MV-4-11 (cell line): Measurements from ENCODE around the gene FBXO4.

ENCODE experiments used
- DNase-seq: peaks from one replicate; lab custom pipeline; 2025; lab: John Stamatoyannopoulos, UW

The FBXO4 gene, protein sequence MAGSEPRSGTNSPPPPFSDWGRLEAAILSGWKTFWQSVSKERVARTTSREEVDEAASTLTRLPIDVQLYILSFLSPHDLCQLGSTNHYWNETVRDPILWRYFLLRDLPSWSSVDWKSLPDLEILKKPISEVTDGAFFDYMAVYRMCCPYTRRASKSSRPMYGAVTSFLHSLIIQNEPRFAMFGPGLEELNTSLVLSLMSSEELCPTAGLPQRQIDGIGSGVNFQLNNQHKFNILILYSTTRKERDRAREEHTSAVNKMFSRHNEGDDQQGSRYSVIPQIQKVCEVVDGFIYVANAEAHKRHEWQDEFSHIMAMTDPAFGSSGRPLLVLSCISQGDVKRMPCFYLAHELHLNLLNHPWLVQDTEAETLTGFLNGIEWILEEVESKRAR

DNA sequence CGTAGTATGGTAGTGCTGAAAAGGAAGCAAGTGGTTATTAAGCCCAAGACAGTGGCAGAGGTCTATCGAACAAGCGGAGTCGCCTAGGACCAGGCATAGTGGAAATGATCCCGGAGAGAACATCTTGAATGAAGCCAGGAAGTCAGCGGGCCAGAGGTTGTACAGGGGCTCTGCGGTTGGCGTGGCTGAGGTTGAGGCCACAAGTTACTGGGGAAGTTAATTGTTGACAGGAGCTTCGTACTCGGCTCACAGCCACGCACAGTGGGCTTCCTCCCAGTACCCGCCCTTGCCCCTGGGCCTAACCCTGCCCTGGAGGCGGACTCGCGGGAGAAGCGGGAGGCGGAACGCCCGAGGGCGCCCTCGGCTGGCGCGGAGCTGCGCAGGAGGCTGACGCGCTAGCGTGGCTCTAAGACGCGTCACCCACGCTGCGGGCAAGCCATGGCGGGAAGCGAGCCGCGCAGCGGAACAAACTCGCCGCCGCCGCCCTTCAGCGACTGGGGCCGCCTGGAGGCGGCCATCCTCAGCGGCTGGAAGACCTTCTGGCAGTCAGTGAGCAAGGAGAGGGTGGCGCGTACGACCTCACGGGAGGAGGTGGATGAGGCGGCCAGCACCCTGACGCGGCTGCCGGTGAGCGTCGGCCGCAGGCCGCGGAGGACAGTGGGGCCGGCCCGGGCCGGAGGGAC, at the start of gene FBXO4:
Gene FBXO4, plus strand, starts transcription at position 410 of the 683 bp plus-strand sequence. Its CDS starts 29 bp downstream, at position 439.
- peak; percentile 87 for DNase-seq

DNA sequence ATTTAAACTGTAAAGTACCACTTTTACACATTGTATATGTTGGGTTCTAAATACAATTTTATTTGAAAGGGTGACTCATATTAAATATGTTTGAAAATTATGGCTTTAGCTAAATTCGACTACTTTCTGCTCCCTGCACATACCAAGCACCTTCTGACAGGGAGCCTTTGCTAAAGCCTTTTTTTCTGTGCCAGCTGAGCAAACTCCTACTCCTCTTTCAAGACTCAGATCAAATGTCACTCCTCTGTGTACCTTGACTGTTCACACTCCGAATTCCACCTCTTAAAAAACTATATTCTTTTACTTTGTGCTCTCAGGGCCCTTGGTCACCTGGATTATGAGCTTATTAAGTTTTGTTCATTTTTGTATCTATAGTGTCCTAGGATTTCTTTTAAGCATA, 48.4 kb upstream of the FBXO4 start:
- DNase-seq, result no peak

DNA sequence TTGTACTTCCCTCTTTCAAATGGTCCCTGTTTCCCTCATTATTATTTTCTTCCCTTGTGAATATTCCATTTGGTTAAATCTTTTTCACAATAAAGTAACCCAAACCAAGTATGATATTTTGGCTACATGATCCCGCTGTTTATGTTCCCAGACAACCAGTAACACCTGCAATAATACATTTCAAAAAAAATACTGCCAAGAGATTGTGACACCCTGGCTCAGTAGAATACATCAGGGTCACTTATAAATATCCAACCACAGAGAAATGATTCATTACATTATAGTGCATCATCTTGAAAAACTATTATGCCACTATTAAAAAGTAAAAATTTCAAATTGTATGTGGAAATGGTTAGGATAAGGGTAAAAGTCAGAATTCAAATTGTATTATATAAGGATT, 47.7 kb upstream of the FBXO4 start:
- no peak for DNase-seq

DNA sequence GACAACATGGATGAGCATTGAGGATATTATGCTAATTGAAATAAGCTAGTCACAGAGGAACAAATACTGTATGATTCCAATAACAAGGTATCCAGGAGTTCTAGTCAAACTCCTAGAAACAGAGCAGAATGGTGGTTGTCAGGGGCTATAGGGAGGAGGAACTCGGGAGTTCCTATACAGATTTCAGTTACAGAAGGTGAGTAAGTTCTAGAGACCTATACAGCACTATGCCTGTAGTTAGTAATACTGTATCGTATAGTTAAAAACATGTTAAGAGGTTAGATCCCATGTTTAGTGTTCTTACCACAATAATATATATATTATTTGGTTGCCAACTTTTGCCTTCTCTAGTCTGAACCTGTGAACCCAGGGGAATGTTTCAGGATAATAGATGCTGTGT, 46.9 kb upstream of the FBXO4 start:
- no peak for DNase-seq

DNA sequence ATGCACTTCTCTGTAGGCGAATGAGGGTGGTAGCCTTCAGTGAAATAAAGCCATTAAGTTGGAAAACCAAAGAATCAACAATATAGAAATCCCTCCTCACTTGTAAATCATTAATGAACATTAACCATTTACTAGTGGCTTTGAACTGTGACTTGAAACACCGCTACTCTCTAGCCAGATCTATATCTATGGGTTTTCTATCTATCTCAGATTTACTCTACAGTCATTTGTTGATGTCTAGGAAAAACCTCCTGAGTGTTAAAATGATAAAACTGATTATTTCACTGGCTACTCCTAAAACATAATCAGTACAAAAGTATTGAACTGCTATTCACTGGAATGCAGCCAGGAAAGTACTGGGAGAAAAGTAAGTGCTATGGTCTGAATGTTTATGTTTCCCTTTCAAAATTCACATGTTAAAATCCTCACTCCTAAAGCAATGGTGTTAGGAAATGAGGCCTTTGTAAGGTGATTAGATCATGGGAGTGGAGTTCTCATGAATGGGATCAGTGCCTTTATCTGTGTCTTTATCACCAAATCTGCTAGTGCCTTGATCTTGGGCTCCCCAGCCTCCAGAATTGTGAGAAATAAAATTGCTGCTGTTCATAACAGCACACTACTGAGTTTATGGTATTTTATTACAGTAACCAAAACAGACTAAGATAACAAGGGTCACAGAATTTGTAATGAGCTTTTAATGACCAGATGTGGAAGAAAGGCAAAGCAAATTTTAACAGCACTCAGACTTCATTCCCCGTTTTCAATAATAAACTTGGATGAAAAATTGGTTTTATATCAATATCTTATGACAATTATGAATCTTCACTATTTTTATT, 46.2 kb upstream of the FBXO4 start:
- no peak for DNase-seq

DNA sequence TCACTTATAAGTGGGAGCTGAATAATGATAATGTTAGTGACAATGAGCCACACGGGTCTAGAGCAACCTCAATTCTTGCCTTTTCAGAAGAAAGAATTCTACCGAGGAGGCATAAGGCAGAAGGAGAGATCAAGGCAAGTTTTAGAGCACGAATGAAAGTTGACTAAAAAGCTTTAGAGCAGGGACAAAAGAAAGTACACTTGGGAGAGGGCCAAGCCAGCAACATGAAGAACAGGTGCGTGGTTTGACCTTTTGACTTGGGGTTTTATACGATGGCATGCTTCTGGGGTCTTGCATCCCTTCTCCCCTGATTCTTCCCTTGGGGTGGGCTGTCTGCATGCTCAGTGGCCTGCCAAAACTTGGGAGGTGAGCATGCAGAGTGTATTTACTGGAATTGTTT, 42.3 kb upstream of the FBXO4 start:
- DNase-seq, result no peak

DNA sequence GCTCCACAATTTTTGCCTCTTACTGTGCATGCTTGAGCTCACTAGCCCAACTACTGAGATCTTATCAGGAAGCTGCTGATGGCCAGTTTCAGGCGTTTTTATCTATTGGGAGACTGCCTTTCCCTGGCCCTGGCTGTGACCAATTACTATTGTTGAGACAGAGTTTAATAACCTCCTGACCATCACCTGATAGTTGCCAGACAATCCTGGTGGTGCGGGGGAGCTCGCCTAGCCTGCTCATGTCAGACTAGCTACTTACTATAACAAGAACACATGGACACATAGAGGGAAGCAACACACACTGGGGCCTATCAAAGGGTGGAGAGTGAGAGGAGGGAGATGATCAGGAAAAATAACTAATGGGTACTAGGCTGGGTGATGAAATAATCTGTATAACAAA, 41.8 kb upstream of the FBXO4 start:
- DNase-seq, result no peak

DNA sequence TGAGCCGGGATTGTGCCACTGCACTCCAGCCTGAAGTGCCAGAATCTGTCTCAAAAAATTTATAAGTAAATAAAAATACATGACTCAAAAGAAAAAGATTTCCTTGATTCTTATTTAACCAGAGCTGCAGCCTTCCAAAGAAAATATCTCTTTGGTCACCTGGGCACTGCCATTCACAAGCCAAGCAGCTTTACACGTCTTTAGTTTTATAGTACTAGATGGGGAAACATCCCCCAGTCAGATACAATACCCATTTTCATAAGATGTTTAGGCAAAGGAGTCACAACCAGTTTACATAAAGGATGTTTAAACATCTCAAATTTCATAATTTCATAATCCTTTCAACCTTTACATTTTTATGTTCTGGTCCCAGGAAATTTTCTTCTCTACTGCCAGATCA, 41.1 kb upstream of the FBXO4 start:
- no peak for DNase-seq

DNA sequence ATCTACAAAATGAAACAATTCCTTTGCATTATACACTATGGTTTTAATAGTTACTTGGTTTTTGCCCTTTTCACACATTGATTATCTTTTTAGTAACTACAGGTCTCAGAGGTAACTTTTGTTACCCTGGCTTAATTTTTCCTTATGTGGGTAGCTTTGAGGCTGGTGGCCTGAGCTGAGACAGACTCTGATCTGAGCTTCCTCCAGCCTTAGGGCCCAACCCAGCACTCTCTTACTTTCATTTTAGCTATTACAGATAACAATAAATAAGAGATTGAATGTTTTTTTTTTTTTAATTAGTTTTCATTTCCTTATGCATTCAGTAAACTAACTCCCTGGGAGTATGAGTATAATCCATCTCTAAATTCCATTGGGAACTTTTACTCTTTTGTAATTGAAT, 39.8 kb upstream of the FBXO4 start:
- DNase-seq, result no peak

DNA sequence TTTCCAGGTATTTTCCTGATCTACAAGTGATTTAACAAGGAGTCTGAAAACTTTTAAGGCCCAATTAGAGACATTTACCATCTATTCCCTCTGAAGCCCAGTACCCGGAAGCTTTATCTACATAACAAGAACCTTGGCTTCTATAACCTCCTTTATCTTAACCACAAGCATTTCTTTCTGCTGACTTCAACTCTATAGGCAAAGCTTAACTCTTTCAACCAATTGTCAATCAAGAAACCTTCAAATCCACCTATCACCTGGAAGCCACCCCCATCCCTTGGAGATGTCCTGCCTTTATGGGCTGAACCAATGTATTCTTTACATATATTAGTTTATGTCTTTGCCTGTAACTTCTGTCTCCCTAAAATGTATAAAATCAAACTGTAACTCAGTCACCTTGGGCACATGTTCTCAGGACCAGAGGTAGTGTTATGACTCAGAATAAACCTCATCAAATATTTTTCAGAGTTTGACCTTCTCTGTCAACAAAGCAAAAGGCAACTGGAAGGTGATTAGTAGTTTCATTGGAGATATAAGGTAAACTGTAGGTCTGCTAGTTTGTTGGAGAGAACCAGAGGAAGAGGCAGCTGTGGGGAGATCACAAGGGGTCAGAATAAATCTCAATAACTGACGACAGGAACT, 33.9 kb upstream of the FBXO4 start:
- no peak for DNase-seq

DNA sequence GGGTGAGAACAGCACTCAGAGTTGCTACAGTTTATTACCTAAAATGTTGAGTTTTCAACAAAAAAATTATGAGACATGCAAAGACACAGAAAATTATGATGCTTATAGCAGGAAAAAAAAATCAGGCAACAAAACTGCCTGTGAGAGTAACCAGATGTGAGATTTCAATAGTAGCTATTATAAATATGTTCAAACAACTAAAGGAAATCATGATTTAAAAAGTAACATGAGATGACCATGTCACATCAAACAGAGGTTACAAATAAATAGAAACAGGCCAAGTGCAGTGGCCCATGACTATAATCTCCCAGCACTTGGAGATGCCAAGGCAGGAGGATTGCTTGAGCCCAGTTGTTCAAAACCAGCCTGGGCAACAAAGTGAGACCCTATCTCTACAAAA, 33.0 kb upstream of the FBXO4 start:
- DNase-seq, result no peak

DNA sequence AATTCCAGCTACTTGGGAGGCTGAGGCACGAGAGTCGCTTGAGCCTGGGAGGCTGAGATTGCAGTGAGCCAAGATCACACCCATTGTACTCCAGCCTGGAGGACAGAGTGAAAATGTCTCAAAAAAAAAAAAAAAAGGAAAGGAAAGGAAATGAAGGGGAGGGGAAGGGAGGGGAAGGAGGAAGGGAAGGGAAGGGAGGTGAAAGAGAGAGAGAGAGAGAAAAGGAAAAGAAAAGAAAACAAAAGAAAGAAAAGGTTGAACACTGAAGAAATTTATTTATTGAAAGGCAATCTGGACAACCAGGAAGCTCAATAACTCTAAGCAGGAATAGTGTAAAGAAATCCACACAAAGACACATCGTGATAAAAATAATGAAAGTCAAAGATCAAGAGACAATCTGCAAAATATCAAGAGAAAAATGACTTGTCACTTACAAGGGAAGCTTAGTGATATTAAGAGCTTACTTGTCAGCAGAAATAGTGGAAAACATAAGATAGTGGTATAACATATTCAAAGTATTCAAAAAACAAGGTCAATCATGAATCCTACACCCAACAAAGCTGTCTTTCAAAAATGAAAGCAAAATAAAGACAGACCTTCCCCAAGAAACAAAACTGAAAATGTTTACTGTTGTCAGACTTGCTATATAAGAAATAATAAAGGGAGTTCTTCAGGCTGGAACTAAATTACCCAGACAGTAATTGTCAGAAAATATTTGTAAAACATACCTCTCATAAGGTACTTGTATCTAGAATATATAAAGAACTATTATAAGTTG, 31.8 kb upstream of the FBXO4 start:
- no peak for DNase-seq

DNA sequence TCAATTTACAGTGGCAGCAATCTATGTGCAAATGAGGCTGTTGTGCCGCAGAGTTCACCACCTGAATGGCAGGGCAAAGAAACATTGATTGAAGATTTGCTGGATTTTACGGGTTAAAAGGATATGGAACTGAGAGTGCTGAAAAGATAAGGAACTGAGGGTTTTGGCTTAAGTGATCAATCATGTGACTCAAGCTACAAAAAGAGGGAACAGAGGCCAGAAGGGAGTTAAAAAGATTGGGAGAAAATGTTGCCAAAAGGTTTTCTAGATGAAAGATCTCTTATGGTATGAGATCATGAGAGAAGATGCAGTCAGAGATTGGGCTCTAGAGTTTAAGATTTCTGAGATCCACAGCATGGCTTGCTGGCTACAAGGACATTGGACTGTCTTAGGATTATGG, 28.9 kb upstream of the FBXO4 start:
- peak; percentile 54 for DNase-seq

DNA sequence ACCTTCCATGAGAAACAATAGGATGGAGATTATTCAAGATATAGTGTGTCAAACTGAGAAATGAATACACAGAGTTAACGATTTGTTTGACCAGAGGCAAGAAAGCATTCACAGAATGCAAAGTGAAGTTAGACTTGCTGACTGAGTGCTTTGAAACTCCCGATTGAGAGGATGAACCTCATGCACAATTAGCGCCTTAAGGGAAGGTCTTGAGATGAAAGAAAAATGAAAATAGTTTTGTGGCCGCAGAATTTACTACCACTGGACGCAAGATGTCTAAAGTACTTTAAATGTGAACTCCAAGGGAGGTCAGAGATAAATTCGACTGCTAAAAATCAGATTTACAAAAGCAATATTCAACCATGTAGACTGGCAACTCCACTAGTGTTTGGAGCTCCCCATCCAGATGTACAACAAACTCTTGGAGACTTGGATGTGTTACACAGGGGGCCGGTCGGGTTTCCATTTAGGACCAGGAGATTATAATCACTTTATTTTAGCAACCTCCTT, 21.6 kb upstream of the FBXO4 start:
- no peak for DNase-seq

DNA sequence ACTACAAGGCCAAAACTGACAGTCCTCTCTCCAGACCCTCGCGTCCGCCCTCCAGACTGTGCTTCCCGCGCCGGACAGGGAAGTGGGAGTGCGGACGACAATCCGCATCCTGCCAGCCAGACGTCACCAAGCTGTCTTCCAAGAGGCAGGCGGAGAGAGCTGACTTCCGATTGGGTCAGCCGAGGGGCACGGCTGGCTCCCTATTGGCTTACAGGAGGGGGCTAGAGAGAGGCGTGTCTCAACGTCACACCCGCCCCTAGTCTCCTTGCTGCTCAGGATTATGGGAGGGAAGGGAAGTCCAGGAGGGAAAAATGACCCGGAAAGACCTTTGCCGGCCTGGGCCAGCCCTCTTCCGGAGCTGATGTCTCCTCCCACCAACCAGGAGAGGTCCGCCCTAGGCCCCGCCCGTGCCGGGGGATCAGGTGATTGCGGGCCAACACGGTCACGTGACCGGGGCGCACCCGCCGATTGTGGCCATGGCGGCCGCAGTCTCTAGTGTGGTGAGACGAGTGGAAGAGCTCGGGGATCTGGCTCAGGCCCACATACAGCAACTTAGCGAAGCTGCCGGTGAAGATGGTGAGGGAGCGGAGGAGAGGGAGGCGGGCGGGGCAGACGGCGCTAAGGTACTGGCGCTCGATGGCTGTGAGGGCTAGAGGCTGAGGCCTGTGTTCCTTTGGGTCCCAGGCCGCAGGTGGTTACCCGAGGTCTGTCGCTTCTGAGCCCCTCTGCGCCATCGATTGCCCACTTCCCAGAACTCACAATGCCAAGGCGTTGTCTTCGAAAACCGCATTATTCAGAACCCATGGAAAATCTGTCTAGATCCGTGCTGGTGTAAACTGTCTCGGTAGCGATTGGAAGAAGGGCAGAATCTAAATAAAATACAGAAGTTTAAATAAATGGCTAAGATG, 20.9 kb upstream of the FBXO4 start, which contains the start of gene RIMOC1:
Gene RIMOC1, plus strand, starts transcription at position 453 of the 908 bp plus-strand sequence. Its CDS starts 24 bp downstream, at position 477.
- peak; percentile 100 for DNase-seq

DNA sequence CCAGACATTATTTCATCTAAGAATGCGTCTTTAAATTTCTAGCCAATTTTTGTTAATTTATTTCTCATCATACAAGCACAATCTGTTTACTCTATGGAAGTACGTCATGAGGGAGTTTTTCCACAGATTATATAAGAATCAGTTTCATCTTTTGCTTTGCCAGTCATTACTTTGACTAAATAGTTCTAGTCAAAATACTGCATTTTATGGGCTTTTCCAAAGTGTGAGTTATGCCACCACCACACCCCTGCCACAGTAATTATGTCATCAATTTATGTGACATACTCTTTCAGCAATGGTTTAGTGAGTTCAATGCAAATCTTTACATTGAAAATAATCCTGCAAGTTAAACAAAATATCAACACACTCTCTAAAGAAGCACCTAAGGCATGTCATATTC, 18.9 kb upstream of the FBXO4 start:
- DNase-seq, result no peak

DNA sequence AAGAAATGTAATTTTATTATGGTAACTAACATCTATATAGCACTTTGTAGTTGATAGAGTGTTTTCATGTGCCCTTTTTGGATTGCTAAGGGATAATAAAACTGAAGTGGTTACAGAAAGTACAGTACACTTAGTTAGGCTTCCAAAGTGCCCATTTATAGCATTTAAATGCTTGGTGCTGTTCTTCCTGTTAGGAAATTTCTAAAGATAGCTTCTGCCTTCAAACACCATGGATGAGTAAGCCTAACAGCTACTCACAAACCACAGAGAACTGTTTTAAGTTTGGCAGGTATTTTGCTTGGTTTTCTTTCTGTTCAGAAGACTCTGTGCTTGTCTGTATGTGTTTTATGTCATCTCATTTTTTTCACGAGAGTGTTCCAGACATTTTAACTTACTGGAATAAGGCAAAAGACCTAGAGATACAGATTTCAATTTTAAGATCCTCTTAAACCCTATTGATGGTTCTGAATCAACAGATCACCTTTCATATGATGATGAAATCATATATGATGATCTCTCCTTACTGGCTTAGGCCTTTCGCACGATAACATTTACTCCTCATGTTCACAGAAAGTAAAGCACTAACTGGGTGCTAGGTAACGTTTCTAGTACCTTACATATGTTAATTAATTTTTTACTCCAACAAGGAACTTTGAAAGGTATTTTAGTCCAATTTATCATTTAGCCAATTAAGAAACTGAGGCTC, 16.6 kb upstream of the FBXO4 start:
- DNase-seq, result peak; percentile 28

DNA sequence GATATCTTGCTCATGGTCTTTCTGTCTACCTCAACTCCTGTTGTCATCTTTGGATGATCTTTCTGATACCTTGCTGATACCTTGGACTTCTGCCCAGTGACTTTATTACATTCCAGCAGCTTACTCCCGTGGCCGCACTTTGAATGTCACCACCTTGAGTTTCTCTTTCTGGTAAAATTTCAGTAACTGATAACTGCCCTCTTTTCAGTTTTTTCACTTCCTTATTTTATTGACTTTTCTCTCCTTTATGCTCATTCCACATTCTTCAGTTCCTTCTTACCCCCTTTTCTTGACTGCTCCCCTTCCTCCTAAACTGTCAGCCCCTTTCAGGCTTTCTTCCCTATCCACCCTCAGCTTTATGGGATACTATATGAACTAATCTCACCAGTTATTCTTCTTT, 7.0 kb upstream of the FBXO4 start:
- peak; percentile 67 for DNase-seq

DNA sequence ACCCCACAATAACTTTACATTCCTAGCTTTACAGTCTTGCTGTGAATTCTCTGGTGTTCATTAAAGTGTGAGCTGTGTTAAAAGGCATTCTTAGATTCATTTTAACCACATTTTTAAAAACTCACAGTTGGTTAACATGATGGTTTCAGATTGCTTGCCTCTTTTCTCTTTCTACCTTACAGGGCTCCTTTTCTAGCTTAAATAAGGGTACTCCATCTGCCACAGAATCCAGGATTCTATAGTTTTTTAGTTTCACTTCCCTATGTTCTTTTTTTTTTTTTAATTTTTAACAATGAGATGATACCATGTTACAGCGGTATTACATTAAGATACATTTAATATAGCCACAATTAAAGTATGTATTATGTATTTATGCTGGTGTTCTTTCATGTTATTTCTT, 3.9 kb upstream of the FBXO4 start:
- DNase-seq, result peak; percentile 70
